Gastrocnemius medialis (tissue), 4 donors: ENCODE results near the gene CRKL. TPM values are rescaled to one million over a fixed set of nuclear protein-coding genes. Genes with fewer than 3 reads are reported as not detected.

Source experiments
- ATAC-seq, 2 donors: fragments of 150-250 bp; one replicate each; pipeline ENCODE4 v1.9.1; 2016
- DNase-seq, 2 donors: peaks; one replicate each; pipeline ENCODE4 v3.0.0-alpha.2; 2019
- H3K27ac ChIP-seq, 4 donors: fragments of 200-600 bp; sonication (generic); 1 replicate in 1 of 4; 2 replicates in 3 of 4; pipeline ENCODE4 v1.5.1; 2016 to 2018; ENCODE audit warnings: mild to moderate bottlenecking in 2 of 4, moderate library complexity in 1 of 4
- H3K27me3 ChIP-seq, 3 donors: fragments of 200-600 bp; sonication (generic) in 2 of 3; 1 replicate in 1 of 3; 2 replicates in 2 of 3; pipeline versions ENCODE4 v1.5.1 to v1.6.0; 2016 to 2019; ENCODE audit warnings: mild to moderate bottlenecking in 1 of 3, moderate library complexity in 1 of 3
- H3K36me3 ChIP-seq, 2 donors: fragments of 200-600 bp; sonication (generic) in 1 of 2; one replicate each; pipeline ENCODE4 v1.5.1; 2017 to 2018
- H3K4me1 ChIP-seq, 2 donors: fragments of 200-600 bp; sonication (generic) in 1 of 2; one replicate each; pipeline ENCODE4 v1.5.1; 2016 to 2017; ENCODE audit warnings: mild to moderate bottlenecking in 2 of 2
- H3K4me3 ChIP-seq, 4 donors: fragments of 200-600 bp; sonication (generic) in 3 of 4; 1 replicate in 1 of 4; 2 replicates in 3 of 4; pipeline ENCODE4 v1.5.1; 2016 to 2019; ENCODE audit warnings: mild to moderate bottlenecking in 2 of 4
- H3K9me3 ChIP-seq, 3 donors: fragments of 200-600 bp; sonication (generic) in 2 of 3; 1 replicate in 1 of 3; 2 replicates in 2 of 3; pipeline ENCODE4 v1.5.1; 2016 to 2019
- CTCF ChIP-seq, 5 experiments: fragments of 450-650 bp in 3 of 5; fragments of 200-600 bp in 2 of 5; sonication (generic) in 2 of 5; IDR thresholded peaks in 4 of 5; conservative IDR thresholded peaks in 1 of 5; 1 replicate in 4 of 5; 2 replicates in 1 of 5; pipeline ENCODE4 v1.5.1; 2016 to 2019; ENCODE audit warnings: antibody characterized with exemption in 5 of 5, mild to moderate bottlenecking in 3 of 5, moderate library complexity in 3 of 5
- POLR2A ChIP-seq, 2 donors: fragments of 450-650 bp; IDR thresholded peaks; one replicate each; pipeline ENCODE4 v1.6.1; 2017; ENCODE audit warnings: antibody characterized with exemption in 2 of 2, mild to moderate bottlenecking in 2 of 2, moderate library complexity in 2 of 2
- in situ Hi-C, 4 donors: fragments of 200-750 bp; cut with MboI; loops; one replicate each; pipeline versions ENCODE4 v1.15.0 to v1.8.0; 2017; ENCODE audit warnings: low sequenced_read_pairs in 4 of 4
- intact Hi-C: fragments of 100-400 bp; cut with DNase I; formaldehyde crosslinking; loops from one replicate; pipeline ENCODE4 v1.15.1; 2023; ENCODE audit warnings: low total_unique reads
- total RNA-seq, 4 donors: library from RNA; depleted of rRNA; stranded (reverse); fragments of >200 nt; gene quantifications; one replicate each; pipeline versions ENCODE4 v1.1.0 to v1.2.3, GENCODE V29; 2016

The CRKL gene
- total RNA-seq, 4 donors from 2014 or later, result 73.3 to 109 (median 84.7) TPM

DNA sequence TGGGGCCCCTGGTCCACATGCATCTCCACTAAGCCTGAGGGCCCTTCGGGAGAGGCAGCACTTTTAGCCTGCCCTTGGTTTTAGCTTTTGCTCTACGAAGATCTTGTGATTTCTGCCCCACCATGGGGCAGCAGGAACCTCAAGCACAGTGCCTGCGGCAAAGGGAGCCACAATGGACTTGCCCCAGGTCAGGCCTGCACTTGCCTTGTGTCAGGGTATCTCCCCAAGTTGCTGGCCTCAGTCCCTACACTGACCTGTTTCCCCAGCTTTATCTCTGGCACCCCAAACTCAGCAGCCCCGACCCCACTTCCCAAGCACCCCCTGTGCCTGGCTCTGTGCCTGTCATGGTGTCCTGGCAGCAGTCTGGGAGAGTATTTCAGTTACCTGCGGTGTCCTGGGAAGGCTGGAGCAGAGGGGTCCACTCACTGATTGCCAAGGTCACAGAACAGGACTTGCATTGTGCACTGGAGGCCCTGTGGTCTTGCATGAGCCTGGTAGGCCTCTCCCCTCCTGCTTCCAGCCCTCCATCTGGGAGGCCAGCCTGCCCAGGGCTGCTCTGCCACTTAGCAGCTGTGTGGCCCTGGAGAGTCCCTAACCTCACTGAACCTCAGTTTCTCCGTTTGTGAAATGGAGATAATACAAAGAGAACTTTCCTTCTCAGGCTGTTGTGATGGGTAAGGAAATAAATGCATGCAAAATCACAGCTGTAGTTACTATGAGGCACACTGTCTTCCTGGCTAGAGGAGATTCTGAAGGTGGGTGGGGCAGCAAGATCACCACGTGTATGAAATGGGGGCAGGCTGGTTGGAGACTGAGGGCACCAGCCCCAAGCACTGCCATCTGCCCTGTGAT lies 46.2 kb downstream of the CRKL start:
- DNase-seq (no peak), ATAC-seq (no peak)
- in situ Hi-C loops, result no loop called here
- Histone ChIP-seq H3K27me3 (peaks cover 0 to 16% (median 7%) of the 10 kb centered on the region in 3 donors), H3K9me3 (no peaks in the 10 kb centered on the region), H3K27ac (no peak overlapping the region), H3K4me3 (no peak overlapping the region), H3K4me1 (peaks cover 0 to 4% of the 10 kb centered on the region in 2 donors), H3K36me3 (no peaks in the 10 kb centered on the region)
- TF ChIP-seq CTCF (IDR thresholded peaks at IDR 0.05 in 4 of 5, conservative IDR thresholded peaks at IDR 0.05 in 1 of 5) (no peak), POLR2A (IDR thresholded peaks at IDR 0.05) (no peak)
- intact Hi-C loops, result loop anchor here (5.0 kb wide), 1 partner anchor 34 kb away; no protein-coding TSS in a partner anchor

- DNase-seq, result no peak
- Histone ChIP-seq H3K36me3 (no peaks in the 10 kb centered on the region), H3K4me3 (peak overlapping the region in 2 of 4 donors; percentile 34 to 44), H3K27me3 (peaks cover 0 to 16% (median 7%) of the 10 kb centered on the region in 3 donors), H3K9me3 (no peaks in the 10 kb centered on the region), H3K4me1 (peaks cover 0 to 4% of the 10 kb centered on the region in 2 donors), H3K27ac (no peak overlapping the region)
- no peak for ATAC-seq
- in situ Hi-C loops, result no loop called here
- TF ChIP-seq POLR2A (IDR thresholded peaks at IDR 0.05), result no peak
- no peak for TF ChIP-seq CTCF (IDR thresholded peaks at IDR 0.05 in 4 of 5, conservative IDR thresholded peaks at IDR 0.05 in 1 of 5)
- intact Hi-C loops, result loop anchor here (5.0 kb wide), 1 partner anchor 33 kb away; no protein-coding TSS in a partner anchor
Measured at GRCh38 chr22:20964090-20964798, 47.0 kb downstream of the CRKL start.

DNA sequence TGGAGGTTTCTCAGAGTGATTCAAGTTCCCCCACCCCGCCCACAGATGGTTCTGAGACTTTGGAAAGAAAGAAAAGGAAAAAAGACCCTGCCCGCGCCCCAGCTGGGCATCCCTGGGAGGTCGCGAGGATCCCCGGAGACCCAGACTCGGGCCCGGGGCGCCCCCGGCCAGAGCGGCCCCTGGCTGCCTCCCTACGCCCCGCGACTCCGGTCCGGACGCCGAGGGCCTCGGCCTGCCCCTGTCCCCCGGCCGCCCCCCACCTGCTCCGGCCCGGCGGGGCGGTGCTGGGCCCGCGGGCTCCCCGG lies 47.5 kb downstream of the CRKL start:
- Histone ChIP-seq H3K9me3 (no peaks in the 10 kb centered on the region), H3K27me3 (peaks cover 0 to 16% (median 7%) of the 10 kb centered on the region in 3 donors), H3K36me3 (no peaks in the 10 kb centered on the region), H3K27ac (no peak overlapping the region), H3K4me1 (peaks cover 0 to 4% of the 10 kb centered on the region in 2 donors), H3K4me3 (peak overlapping the region in 2 of 4 donors; percentile 34 to 44)
- ATAC-seq, result no peak
- intact Hi-C loops, result loop anchor here (5.0 kb wide), 1 partner anchor 33 kb away; no protein-coding TSS in a partner anchor
- TF ChIP-seq CTCF (IDR thresholded peaks at IDR 0.05 in 4 of 5, conservative IDR thresholded peaks at IDR 0.05 in 1 of 5) (no peak), POLR2A (IDR thresholded peaks at IDR 0.05) (no peak)
- in situ Hi-C loops, result no loop called here
- DNase-seq, result no peak

DNA sequence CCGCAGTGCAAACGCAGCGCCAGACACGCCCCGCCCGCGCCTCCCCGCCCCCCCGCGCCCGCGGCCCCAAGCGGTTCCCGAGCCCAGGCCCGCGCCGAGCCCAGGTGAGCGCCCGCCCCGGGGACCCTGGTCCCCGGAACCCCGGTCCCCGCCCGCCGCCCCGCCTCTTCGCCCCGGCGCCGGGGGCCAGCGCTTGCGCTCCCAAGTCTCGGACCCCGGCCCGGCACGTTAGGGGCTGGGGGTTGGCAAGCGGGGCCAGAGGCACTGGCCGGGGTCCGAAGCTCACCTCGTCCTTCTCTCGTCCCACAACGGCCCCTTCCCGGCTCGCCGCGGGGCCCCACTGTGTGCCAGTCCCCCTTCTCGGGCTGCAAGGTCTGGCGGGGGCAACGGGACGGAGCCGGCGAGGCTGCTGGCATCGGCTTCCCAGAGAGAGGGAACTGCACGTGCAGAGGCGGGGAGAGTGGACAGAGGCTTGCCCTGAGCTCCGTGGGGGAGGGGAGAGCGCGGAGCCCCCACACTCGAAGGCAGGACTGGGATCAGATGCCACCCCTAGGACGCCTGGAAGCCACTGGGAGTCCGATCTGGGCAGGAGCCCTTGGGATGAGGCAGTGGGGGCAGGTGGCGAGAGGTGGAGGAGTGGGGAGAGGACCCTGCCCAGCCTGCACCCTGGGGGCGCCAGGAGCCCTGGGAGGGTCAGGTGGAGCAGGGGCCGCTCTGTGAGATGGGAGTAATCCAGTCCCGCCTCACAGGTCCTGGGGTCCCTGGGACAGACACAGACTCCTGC lies 48.1 kb downstream of the CRKL start:
- Histone ChIP-seq H3K36me3 (no peaks in the 10 kb centered on the region), H3K4me1 (peaks cover 0 to 4% of the 10 kb centered on the region in 2 donors), H3K27ac (no peak overlapping the region), H3K9me3 (no peaks in the 10 kb centered on the region), H3K4me3 (peak overlapping the region; percentile 41 to 58 (median 44)), H3K27me3 (peaks cover 0 to 16% (median 7%) of the 10 kb centered on the region in 3 donors)
- peak in 1 of 2 donors; percentile 35 for ATAC-seq
- TF ChIP-seq POLR2A (IDR thresholded peaks at IDR 0.05), result no peak
- TF ChIP-seq CTCF (IDR thresholded peaks at IDR 0.05 in 4 of 5, conservative IDR thresholded peaks at IDR 0.05 in 1 of 5), result no peak
- in situ Hi-C loops, result no loop called here
- no peak for DNase-seq
- intact Hi-C loops, result no loop called here
